Activated CD8-positive, alpha-beta T cell treated with anti-CD3 and anti-CD28 coated beads, Interleukin-2, amount 10 ng/mL, durations not matched to agents 7 days and 5 days (primary cell): Measurements from ENCODE around the gene UGDH. TPM values are rescaled to one million over a fixed set of nuclear protein-coding genes. Genes with fewer than 3 reads are reported as not detected.

Source experiments
- ATAC-seq: fragments of 150-1000 bp; cut with Tn5 transposase; one replicate; pipeline ENCODE4 v1.10.0; 2021; ENCODE audit warnings: moderate library complexity
- CTCF ChIA-PET: fragments of 350-600 bp; sonication (Branson Sonifier 250); formaldehyde crosslinking; loops from one replicate; lab custom pipeline; 2021; ENCODE audit warnings: antibody characterized with exemption; lab: Charles Lee
- POLR2A ChIA-PET: fragments of 350-600 bp; sonication (Branson Sonifier 250); formaldehyde crosslinking; loops from one replicate; lab custom pipeline; 2021; ENCODE audit warnings: antibody characterized with exemption; lab: Charles Lee
- DNase-seq: peaks from one replicate; pipeline ENCODE4 v3.0.0-alpha.2; 2020
- H3K27ac Mint-ChIP-seq: one replicate; pipeline ENCODE4 v1.8.0; 2021; ENCODE audit warnings: mild to moderate bottlenecking, mixed read lengths
- H3K27me3 Mint-ChIP-seq: one replicate; pipeline ENCODE4 v1.8.0; 2021; ENCODE audit warnings: low read depth, mixed read lengths
- H3K36me3 Mint-ChIP-seq: one replicate; pipeline ENCODE4 v1.8.0; 2021; ENCODE audit warnings: low read depth, mixed read lengths
- H3K4me1 Mint-ChIP-seq: one replicate; pipeline ENCODE4 v1.8.0; 2021; ENCODE audit warnings: low read depth, mixed read lengths
- H3K4me3 Mint-ChIP-seq: one replicate; pipeline ENCODE4 v1.8.0; 2021; ENCODE audit warnings: mild to moderate bottlenecking, mixed read lengths
- H3K9me3 Mint-ChIP-seq: one replicate; pipeline ENCODE4 v1.8.0; 2022; ENCODE audit warnings: mixed read lengths; ENCODE audit not compliant: insufficient read depth
- total RNA-seq, 2 experiments: library from RNA; stranded (reverse); gene quantifications; one replicate each; pipeline ENCODE4 v1.2.3, GENCODE V29; 2021

UGDH gene
- total RNA-seq, 2 experiments from 2014 or later, result 11.1 to 11.7 TPM

DNA sequence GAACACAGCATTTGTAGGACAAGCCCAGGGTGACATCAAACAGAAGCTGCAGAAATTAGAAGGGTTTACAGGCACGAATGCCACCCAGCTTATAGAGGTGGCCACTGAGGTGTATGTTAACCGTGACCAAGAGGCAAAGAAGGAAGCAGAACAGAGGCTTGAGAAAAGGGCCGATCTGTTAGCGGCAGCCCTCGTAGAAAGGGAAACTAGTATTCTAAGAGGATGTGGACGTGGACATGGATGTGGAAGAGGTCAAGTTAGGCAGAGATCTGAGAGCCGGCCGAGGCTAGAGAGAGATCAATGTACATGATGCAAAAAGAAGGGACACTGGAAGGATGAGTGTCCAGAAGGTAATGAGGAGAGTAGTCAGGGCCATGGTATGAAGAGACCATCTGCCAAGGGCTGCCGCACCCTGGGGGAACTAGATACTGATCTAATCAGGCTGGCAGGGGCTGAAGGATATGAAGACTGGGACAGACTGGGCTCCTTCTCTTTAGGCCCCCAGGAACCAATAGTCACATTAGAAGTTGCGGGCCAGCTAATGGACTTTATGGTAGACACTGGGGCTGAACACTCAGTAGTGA is 40.9 kb downstream of the UGDH start:
- Mint-ChIP-seq H3K27ac (no peak overlapping the region), H3K4me3 (no peak overlapping the region), H3K9me3 (no peaks in the 10 kb centered on the region), H3K36me3 (no peaks in the 10 kb centered on the region), H3K27me3 (no peaks in the 10 kb centered on the region), H3K4me1 (no peaks in the 10 kb centered on the region)
- no peak for DNase-seq
- ChIA-PET POLR2A (no interaction called here), CTCF (no interaction called here)
- ATAC-seq, result no peak

DNA sequence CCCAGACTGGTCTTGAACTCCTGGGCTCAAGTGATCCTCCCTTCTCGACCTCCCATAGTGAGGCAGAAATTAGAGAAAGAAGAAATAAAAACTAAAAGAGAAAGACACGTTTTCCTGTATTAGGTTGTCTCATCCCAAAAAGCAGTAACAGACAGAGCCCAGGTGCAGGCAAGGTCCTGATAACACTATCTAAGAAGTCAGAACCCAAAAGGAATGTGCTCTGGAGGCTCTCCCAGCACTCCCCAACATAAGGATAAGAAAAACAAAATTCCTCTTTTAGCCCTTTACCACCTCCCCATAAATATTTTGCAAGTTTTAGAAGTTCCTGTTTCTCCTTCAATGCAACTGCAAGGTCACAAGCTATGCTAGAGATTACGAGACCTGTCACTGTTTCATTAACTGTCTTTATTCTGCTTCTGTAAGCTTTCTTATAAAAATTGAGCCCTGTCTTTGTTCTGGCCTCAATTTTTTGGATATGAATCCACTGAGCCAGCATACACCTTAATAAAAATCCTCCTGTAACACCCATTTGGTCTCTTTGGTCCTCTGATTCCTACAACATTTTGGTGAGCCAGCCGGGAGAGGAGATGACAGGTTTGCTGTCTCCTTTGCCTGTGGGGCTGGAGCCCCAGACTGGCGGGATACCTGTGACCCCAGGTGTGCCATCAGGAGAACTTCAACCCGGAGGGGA is 42.5 kb downstream of the UGDH start:
- Mint-ChIP-seq H3K27ac (no peak overlapping the region), H3K36me3 (no peaks in the 10 kb centered on the region), H3K4me1 (no peaks in the 10 kb centered on the region), H3K4me3 (no peak overlapping the region), H3K9me3 (no peaks in the 10 kb centered on the region), H3K27me3 (no peaks in the 10 kb centered on the region)
- ChIA-PET CTCF (interaction anchor here (1.7 kb wide), 1 partner anchor 16 kb away, joined by 6 read pairs; no protein-coding TSS in a partner anchor), POLR2A (no interaction called here)
- no peak for ATAC-seq
- no peak for DNase-seq

DNA sequence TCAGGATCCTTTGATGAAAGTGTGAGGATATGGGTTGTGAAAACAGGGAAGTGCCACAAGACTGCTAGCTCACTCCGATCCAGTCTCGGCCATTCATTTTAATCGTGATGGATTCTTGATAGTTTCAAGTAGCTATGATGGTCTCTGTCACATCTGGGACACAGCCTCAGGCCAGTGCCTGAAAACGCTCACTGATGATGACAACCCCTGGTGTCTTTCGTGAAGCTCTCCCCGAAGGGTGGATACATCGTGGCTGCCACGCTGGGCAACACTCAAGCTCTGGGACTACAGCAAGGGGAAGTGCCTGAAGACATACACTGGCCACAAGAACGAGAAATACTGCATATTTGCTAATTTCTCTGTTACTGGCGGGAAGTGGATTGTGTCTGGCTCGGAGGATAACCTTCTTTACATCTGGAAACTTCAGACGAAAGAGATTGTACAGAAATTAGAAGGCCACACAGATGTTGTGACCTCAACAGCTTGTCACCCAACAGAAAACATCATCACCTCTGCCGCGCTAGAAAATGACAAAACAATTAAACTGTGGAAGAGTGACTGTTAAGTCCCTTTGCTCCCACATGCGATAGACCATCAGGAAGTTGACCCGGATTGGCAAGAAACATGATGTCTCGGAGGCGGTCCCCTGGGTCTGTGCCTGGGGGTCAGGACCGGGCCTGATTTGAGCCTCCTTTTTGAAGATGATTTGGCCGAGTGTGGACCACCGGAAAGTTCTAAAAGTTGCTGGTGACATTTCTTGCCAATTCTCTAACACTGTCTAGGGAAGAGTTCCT is 46.1 kb downstream of the UGDH start:
- no peak for DNase-seq
- Mint-ChIP-seq H3K36me3 (peaks cover 5% of the 10 kb centered on the region), H3K27ac (no peak overlapping the region), H3K4me3 (no peak overlapping the region), H3K9me3 (no peaks in the 10 kb centered on the region), H3K4me1 (no peaks in the 10 kb centered on the region), H3K27me3 (no peaks in the 10 kb centered on the region)
- ATAC-seq, result no peak
- POLR2A ChIA-PET, result no interaction called here
- CTCF ChIA-PET, result interaction anchor here (2.6 kb wide), 1 partner anchor 12 kb away, joined by 13 read pairs; no protein-coding TSS in a partner anchor

DNA sequence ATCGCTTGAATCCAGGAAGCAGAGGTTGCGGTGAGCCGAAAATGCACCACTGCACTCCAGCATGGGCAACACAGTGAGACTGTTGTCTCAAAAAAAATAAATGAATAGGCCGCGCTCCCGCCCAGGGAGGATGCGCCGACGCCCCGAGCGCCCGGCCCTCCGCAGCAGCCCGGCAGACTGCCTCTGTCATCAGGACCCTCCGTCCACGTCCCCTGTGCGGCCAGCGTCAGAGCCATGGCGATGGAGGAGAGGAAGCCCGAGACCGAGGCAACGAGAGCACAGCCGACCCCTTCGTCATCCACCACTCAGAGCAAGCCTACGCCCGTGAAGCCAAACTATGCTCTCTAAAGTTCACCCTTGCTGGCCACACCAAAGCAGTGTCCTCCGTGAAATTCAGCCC is 47.0 kb downstream of the UGDH start:
- Mint-ChIP-seq H3K4me1 (no peaks in the 10 kb centered on the region), H3K27me3 (no peaks in the 10 kb centered on the region), H3K36me3 (peaks cover 6% of the 10 kb centered on the region), H3K4me3 (no peak overlapping the region), H3K27ac (no peak overlapping the region), H3K9me3 (no peaks in the 10 kb centered on the region)
- no peak for DNase-seq
- ATAC-seq, result no peak
- ChIA-PET CTCF (interaction anchor here (2.6 kb wide), 1 partner anchor 11 kb away, joined by 13 read pairs; no protein-coding TSS in a partner anchor), POLR2A (no interaction called here)

DNA sequence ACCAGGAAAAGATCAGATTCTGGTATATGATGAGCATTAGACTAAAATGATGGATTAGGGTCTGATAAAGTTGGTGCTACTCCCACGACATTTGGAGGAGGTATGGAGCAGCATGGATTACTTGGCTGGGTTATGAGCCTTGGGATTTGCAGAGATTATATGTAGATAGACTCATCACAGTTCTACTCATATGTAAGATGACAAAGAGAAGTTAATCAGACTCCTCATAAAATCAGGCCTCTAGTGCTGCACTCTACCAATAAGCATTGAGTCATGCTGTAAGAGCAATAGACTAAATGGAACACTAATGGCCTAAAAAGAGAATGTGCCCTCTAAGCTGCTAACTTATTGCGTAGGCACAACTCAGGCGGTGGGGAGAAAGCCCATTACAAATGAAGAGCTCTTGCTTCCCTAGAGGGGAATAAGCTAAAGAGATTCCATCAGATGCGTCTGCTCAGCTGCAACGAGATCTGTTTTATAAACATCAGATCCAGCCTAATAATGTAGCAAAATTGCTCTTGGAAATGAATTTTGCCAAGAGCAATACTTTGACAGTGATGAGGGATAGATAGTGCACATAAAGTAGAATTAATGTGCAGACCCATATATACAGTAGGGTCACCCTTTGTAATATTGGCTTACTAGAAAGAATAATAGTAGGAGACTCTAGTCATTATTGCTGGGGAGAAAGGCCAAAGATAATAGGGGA is 50.9 kb downstream of the UGDH start:
- no peak overlapping the region for H3K4me3 Mint-ChIP-seq
- no peaks in the 10 kb centered on the region for H3K4me1 Mint-ChIP-seq
- peaks cover 8% of the 10 kb centered on the region for H3K36me3 Mint-ChIP-seq
- CTCF ChIA-PET, result no interaction called here
- H3K27me3 Mint-ChIP-seq, result no peaks in the 10 kb centered on the region
- no peaks in the 10 kb centered on the region for H3K9me3 Mint-ChIP-seq
- no peak overlapping the region for H3K27ac Mint-ChIP-seq
- DNase-seq, result no peak
- ATAC-seq, result no peak
- POLR2A ChIA-PET, result no interaction called here

DNA sequence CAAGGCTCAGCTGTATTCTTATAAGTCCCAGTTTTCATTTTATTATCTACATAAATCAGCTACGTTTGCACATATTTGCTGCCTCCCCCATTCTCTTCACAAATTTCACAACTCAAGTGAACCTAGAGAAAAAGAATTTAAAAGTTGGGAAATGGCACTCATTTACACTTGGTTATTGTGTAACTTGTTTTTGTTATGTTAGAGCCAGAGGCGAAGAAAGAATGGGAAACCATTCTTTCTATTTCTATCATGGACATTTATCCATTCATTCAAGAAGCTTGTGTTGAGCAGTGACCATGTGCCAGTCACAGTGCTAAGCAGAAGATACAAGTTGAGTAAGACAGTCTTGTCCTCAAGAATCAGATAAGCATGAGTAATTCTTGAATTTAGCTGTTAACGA is 54.8 kb downstream of the UGDH start:
- H3K4me3 Mint-ChIP-seq, result no peak overlapping the region
- ATAC-seq (no peak), DNase-seq (no peak)
- H3K9me3 Mint-ChIP-seq, result no peaks in the 10 kb centered on the region
- no peaks in the 10 kb centered on the region for H3K27me3 Mint-ChIP-seq
- no peak overlapping the region for H3K27ac Mint-ChIP-seq
- POLR2A ChIA-PET, result interaction anchor here (1.7 kb wide), 1 partner anchor 13 kb away, joined by 4 read pairs; no protein-coding TSS in a partner anchor
- peaks cover 4% of the 10 kb centered on the region for H3K4me1 Mint-ChIP-seq
- peaks cover 22% of the 10 kb centered on the region for H3K36me3 Mint-ChIP-seq
- CTCF ChIA-PET, result interaction anchor here (1.0 kb wide), 1 partner anchor 257 kb away, joined by 4 read pairs; no protein-coding TSS in a partner anchor

DNA sequence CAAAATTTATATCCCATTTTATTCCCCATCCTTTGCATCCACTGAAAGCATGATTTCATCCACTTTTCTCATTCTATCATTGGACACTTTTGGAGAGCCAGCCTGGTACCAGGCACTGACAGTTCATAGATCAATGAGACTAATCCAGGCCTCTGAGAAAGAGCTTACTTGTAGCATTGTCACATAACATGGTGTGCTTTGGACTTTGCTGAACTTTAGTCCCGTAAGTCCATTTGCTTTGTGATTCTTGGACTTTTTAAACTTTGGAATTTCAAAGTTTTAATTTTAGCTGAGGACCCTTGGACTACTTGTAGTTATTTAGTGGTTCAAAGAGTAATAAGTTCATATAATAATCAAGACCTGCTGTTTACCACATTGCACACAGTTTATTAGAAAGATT is 56.8 kb downstream of the UGDH start:
- no peak overlapping the region for H3K4me3 Mint-ChIP-seq
- H3K36me3 Mint-ChIP-seq, result peaks cover 19% of the 10 kb centered on the region
- DNase-seq (no peak), ATAC-seq (no peak)
- no peaks in the 10 kb centered on the region for H3K27me3 Mint-ChIP-seq
- CTCF ChIA-PET, result interaction anchor here (2.2 kb wide), 1 partner anchor 508 kb away, joined by 9 read pairs; no protein-coding TSS in a partner anchor
- POLR2A ChIA-PET, result no interaction called here
- H3K27ac Mint-ChIP-seq, result no peak overlapping the region
- peaks cover 4% of the 10 kb centered on the region for H3K4me1 Mint-ChIP-seq
- no peaks in the 10 kb centered on the region for H3K9me3 Mint-ChIP-seq

- ChIA-PET POLR2A (interaction anchor here (0.5 to 1.3 kb wide), 3 partner anchors 9 to 169 kb away, joined by 3 to 9 read pairs (median 5); partner anchors contain the start of genes LIAS, RPL9 and SMIM14), CTCF (interaction anchor here (0.7 to 2.2 kb wide), 42 partner anchors 9 to 848 kb away, joined by 3 to 32 read pairs (median 4); partner anchors contain the start of genes LIAS, RPL9, SMIM14 and UBE2K)
- H3K27ac Mint-ChIP-seq, result peak overlapping the region; percentile 48
- H3K4me1 Mint-ChIP-seq, result peaks cover 9% of the 10 kb centered on the region
- H3K27me3 Mint-ChIP-seq, result no peaks in the 10 kb centered on the region
- no peaks in the 10 kb centered on the region for H3K9me3 Mint-ChIP-seq
- ATAC-seq (peak; percentile 77), DNase-seq (peak; percentile 30)
- H3K36me3 Mint-ChIP-seq, result peaks cover 25% of the 10 kb centered on the region
- no peak overlapping the region for H3K4me3 Mint-ChIP-seq
Observed at GRCh38 chr4:39469429-39470077, 57.7 kb downstream of the UGDH start.

DNA sequence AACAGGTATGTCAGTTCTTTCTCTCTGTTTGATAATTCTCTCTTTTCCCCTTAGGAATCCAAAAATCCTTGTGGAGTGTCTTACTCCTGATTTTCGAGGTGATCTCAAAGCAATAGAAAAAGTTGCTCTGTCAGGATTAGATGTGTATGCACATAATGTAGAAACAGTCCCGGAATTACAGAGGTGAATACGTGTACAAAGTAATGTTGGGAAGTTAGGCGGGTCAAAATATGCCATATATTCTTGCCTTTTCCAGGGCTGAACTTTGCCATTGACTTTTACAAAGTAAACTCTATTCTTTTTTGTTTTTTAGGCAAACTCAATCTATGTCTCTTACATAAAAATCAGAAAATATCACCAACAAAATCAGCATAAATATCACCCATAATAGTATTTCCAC is 59.8 kb downstream of the UGDH start:
- Mint-ChIP-seq H3K27ac (no peak overlapping the region), H3K4me3 (no peak overlapping the region), H3K36me3 (peaks cover 34% of the 10 kb centered on the region), H3K9me3 (no peaks in the 10 kb centered on the region), H3K27me3 (no peaks in the 10 kb centered on the region), H3K4me1 (peaks cover 14% of the 10 kb centered on the region)
- DNase-seq (no peak), ATAC-seq (no peak)
- ChIA-PET POLR2A (no interaction called here), CTCF (interaction anchor here (0.9 kb wide), 1 partner anchor 60 kb away, joined by 3 read pairs; the partner anchor contains the start of gene UGDH)

DNA sequence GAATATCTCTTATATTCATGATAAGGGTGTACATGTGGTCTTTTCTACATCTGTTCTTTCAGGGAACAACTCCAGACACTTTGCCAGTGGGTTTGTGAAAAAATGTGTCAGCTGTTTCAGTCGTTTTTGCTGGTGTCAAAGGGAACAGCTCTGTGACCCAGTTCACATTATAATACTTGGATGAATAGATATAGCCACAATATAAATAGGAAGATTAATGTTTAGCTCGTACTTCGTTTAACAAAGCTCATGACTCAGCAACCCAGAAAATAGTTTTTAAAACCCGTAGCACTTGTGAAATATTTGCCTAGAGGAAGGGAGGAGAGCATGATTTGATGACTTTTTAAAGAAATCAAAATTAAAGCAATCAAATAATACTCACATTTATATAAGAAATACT is 60.5 kb downstream of the UGDH start:
- ChIA-PET CTCF (interaction anchor here (0.9 to 1.6 kb wide), 4 partner anchors 60 to 512 kb away, joined by 3 to 5 read pairs (median 4); partner anchors contain the start of genes RFC1 and UGDH), POLR2A (no interaction called here)
- H3K36me3 Mint-ChIP-seq, result peaks cover 34% of the 10 kb centered on the region
- DNase-seq, result no peak
- no peak for ATAC-seq
- H3K27ac Mint-ChIP-seq, result no peak overlapping the region
- no peaks in the 10 kb centered on the region for H3K9me3 Mint-ChIP-seq
- peaks cover 14% of the 10 kb centered on the region for H3K4me1 Mint-ChIP-seq
- H3K4me3 Mint-ChIP-seq, result no peak overlapping the region
- H3K27me3 Mint-ChIP-seq, result no peaks in the 10 kb centered on the region
